HepG2 (cell line): ENCODE measurements around the gene ZFP36L2. TPM values are rescaled to one million over a fixed set of nuclear protein-coding genes. Genes with fewer than 3 reads are reported as not detected.
A peak's percentile ranks its signal among the peaks of the same experiment; 100 is the strongest.

Experiments used
- DPF2 ChIP-seq: sonication (generic); formaldehyde crosslinking; IDR thresholded peaks from 2 replicates; pipeline ENCODE4 v1.4.0; 2020; ENCODE audit warnings: mild to moderate bottlenecking, low read depth, missing genetic modification reagents, borderline replicate concordance
- FOXJ3 ChIP-seq: sonication (generic); formaldehyde crosslinking; IDR thresholded peaks from 2 replicates; pipeline ENCODE4 v1.4.0; 2020; ENCODE audit warnings: missing genetic modification reagents, mild to moderate bottlenecking, borderline replicate concordance
- KLF16 ChIP-seq, 2 experiments: sonication (generic) in 1 of 2; formaldehyde crosslinking in 1 of 2; IDR thresholded peaks; 2 replicates each; pipeline versions ENCODE4 v1.6.1 to v1.8.0; 2016 to 2023; ENCODE audit warnings: missing genetic modification reagents in 2 of 2, missing compliant biosample characterization in 1 of 2
- PATZ1 ChIP-seq: sonication (generic); formaldehyde crosslinking; IDR thresholded peaks from 2 replicates; pipeline ENCODE4 v1.4.0; 2020; ENCODE audit warnings: missing genetic modification reagents
- PCBP2 ChIP-seq: fragments of 200-400 bp; formaldehyde crosslinking; optimal IDR thresholded peaks from 2 replicates; pipeline ENCODE3; 2018; ENCODE audit warnings: low read length, low read depth; ENCODE audit not compliant: poor library complexity, severe bottlenecking
- RAD21 ChIP-seq: fragments of 450-650 bp; formaldehyde crosslinking; IDR thresholded peaks from 2 replicates; pipeline ENCODE4 v1.5.0; 2020; ENCODE audit warnings: mild to moderate bottlenecking
- SMC3 ChIP-seq: IDR thresholded peaks from 2 replicates; pipeline ENCODE4 v1.6.1; 2011; ENCODE audit warnings: low read length, improper control_type of control experiment
- SRSF4 ChIP-seq: fragments of 200-400 bp; formaldehyde crosslinking; IDR thresholded peaks from one replicate; pipeline ENCODE4 v1.6.1; 2018; ENCODE audit warnings: mild to moderate bottlenecking, low read depth, low read length, moderate library complexity; ENCODE audit not compliant: poor library complexity, severe bottlenecking
- SRY ChIP-seq: sonication (generic); formaldehyde crosslinking; IDR thresholded peaks from 2 replicates; pipeline ENCODE4 v1.8.0; 2022; ENCODE audit warnings: mild to moderate bottlenecking, missing genetic modification reagents
- TAF1 ChIP-seq: sonication (generic); formaldehyde crosslinking; IDR thresholded peaks from 2 replicates; pipeline ENCODE4 v1.4.0; 2020; ENCODE audit warnings: missing genetic modification reagents
- TP53 ChIP-seq: sonication (generic); formaldehyde crosslinking; conservative IDR thresholded peaks from 2 replicates; pipeline ENCODE4 v1.4.0; 2020; ENCODE audit warnings: missing genetic modification reagents
- TRAFD1 ChIP-seq: sonication (generic); formaldehyde crosslinking; IDR thresholded peaks from 2 replicates; pipeline ENCODE4 v1.5.1; 2020; ENCODE audit warnings: missing genetic modification reagents, mild to moderate bottlenecking, borderline replicate concordance
- ZBTB38 ChIP-seq: sonication (generic); formaldehyde crosslinking; IDR thresholded peaks from 2 replicates; pipeline ENCODE4 v1.5.1; 2020; ENCODE audit warnings: mild to moderate bottlenecking, missing genetic modification reagents
- ZFX ChIP-seq: sonication (generic); formaldehyde crosslinking; IDR thresholded peaks from 2 replicates; pipeline ENCODE4 v1.4.0; 2020; ENCODE audit warnings: mild to moderate bottlenecking, low read depth, missing genetic modification reagents, moderate library complexity
- ZFY ChIP-seq: sonication (generic); formaldehyde crosslinking; IDR thresholded peaks from 2 replicates; pipeline ENCODE4 v1.4.0; 2020; ENCODE audit warnings: missing genetic modification reagents
- ZNF124 ChIP-seq: sonication (generic); formaldehyde crosslinking; IDR thresholded peaks from 2 replicates; pipeline ENCODE4 v1.4.0; 2020; ENCODE audit warnings: missing genetic modification reagents
- ZNF292 ChIP-seq: sonication (generic); formaldehyde crosslinking; IDR thresholded peaks from 2 replicates; pipeline ENCODE4 v1.8.1; 2022; ENCODE audit warnings: mild to moderate bottlenecking, low read depth, missing genetic modification reagents, borderline replicate concordance
- ZNF335 ChIP-seq: sonication (generic); formaldehyde crosslinking; IDR thresholded peaks from 2 replicates; pipeline ENCODE4 v1.4.0; 2020; ENCODE audit warnings: missing genetic modification reagents
- ZNF34 ChIP-seq: sonication (generic); formaldehyde crosslinking; IDR thresholded peaks from 2 replicates; pipeline ENCODE4 v1.4.0; 2020; ENCODE audit warnings: mild to moderate bottlenecking, missing genetic modification reagents, borderline replicate concordance
- ZNF354B ChIP-seq: sonication (generic); formaldehyde crosslinking; IDR thresholded peaks from 2 replicates; pipeline ENCODE4 v1.8.0; 2022; ENCODE audit warnings: mild to moderate bottlenecking, missing genetic modification reagents
- ZNF552 ChIP-seq: sonication (generic); formaldehyde crosslinking; IDR thresholded peaks from 2 replicates; pipeline ENCODE4 v1.9.0; 2022; ENCODE audit warnings: missing genetic modification reagents, mild to moderate bottlenecking, borderline replicate concordance
- ZNF557 ChIP-seq: sonication (generic); formaldehyde crosslinking; IDR thresholded peaks from 2 replicates; pipeline ENCODE4 v1.4.0; 2020; ENCODE audit warnings: missing genetic modification reagents
- ZNF816 ChIP-seq: sonication (generic); formaldehyde crosslinking; IDR thresholded peaks from 2 replicates; pipeline ENCODE4 v1.8.0; 2022; ENCODE audit warnings: missing genetic modification reagents, mild to moderate bottlenecking, borderline replicate concordance
- ZNF850 ChIP-seq: sonication (generic); formaldehyde crosslinking; conservative IDR thresholded peaks from 2 replicates; pipeline ENCODE4 v1.9.0; 2021; ENCODE audit warnings: mild to moderate bottlenecking, missing genetic modification reagents
- polyA plus RNA-seq, 8 experiments: library from polyadenylated mRNA; depleted of rRNA in 3 of 8; stranded (reverse) in 7 of 8; unstranded in 1 of 8; fragments of >200 nt; fragmentation: Illumina TruSeq in 4 of 8; extraction: Trizol in 4 of 8; gene quantifications; 2 replicates each; pipeline versions ENCODE4 v1.2.1 to v1.2.3, GENCODE V29; 2011 to 2016; ENCODE audit warnings: low read depth in 4 of 8, missing spikeins in 1 of 8, mixed read lengths in 1 of 8; ENCODE audit not compliant: insufficient read depth in 1 of 8
- total RNA-seq, 5 experiments: library from RNA; depleted of rRNA; stranded (reverse); fragments of >200 nt; fragmentation: Illumina TruSeq; extraction: Trizol; gene quantifications; 2 replicates each; pipeline ENCODE4 v1.2.3, GENCODE V29; 2016; ENCODE audit warnings: low read depth in 1 of 5

ZFP36L2 gene
- total and polyA plus RNA-seq, 2 of the 13 experiments (the other 11 are each of a cell fraction or from before 2014, with no cell fraction given) = 11.2 to 21.8 TPM

- TF ChIP-seq PATZ1 = peak; percentile 91
- TF ChIP-seq KLF16 (CRISPR knock-in tag; IDR thresholded peaks at IDR 0.05) = 0 out of 4 replicates have a peak, but pooled peaks of 1 of the 2 experiments have one; percentile 36
- 0 out of 2 replicates have a peak, but pooled peaks have one; percentile 47 for TF ChIP-seq ZNF34 (CRISPR knock-in tag)
- peak; percentile 77; the same call in 1 of the 2 replicates for TF ChIP-seq ZFX (CRISPR knock-in tag)
- no peak for TF ChIP-seq ZNF816 (CRISPR knock-in tag)
- no peak for TF ChIP-seq RAD21 (CRISPR knock-in tag)
- TF ChIP-seq ZBTB38 (CRISPR knock-in tag) = no peak
- no peak for TF ChIP-seq ZNF850
- TF ChIP-seq SRSF4 = no peak
- no peak for TF ChIP-seq ZNF557 (CRISPR knock-in tag)
- no peak for TF ChIP-seq TAF1 (CRISPR knock-in tag)
- TF ChIP-seq ZNF354B (CRISPR knock-in tag) = 0 out of 2 replicates have a peak, but pooled peaks have one; percentile 72
- peak; percentile 58; the same call in 1 of the 2 replicates for TF ChIP-seq ZNF292 (CRISPR knock-in tag)
- TF ChIP-seq ZFY (CRISPR knock-in tag) = peak; percentile 80
- no peak for TF ChIP-seq FOXJ3 (CRISPR knock-in tag)
- no peak for TF ChIP-seq ZNF335
- TF ChIP-seq ZNF552 (CRISPR knock-in tag) = no peak
- TF ChIP-seq SRY (CRISPR knock-in tag) = no peak
- TF ChIP-seq DPF2 (CRISPR knock-in tag) = no peak
- TF ChIP-seq PCBP2 = no peak
- TF ChIP-seq TRAFD1 (CRISPR knock-in tag) = no peak
- TF ChIP-seq SMC3 = no peak
- 0 out of 2 replicates have a peak, but pooled peaks have one; percentile 22 for TF ChIP-seq ZNF124 (CRISPR knock-in tag)
- TF ChIP-seq TP53 (CRISPR knock-in tag) = no peak
Measured at GRCh38 chr2:43186679-43187374, 39.6 kb downstream of the ZFP36L2 start (continued).
